NCI-H2029 (cell line): ENCODE results near the gene CBLC.
A peak's percentile ranks its signal among the peaks of the same experiment; 100 is the strongest.

Experiments
- DNase-seq: peaks from one replicate; lab custom pipeline; 2025; lab: John Stamatoyannopoulos, UW

The CBLC gene

GRCh38 chr19:44799627-44800346 lies 22.1 kb downstream of the CBLC start:
- DNase-seq: no peak

GRCh38 chr19:44800461-44800860 lies 22.8 kb downstream of the CBLC start:
- DNase-seq: peak; percentile 56

- DNase-seq: peak; percentile 71
Observed at GRCh38 chr19:44803442-44804428, 26.0 kb downstream of the CBLC start.

GRCh38 chr19:44806291-44806690 lies 28.6 kb downstream of the CBLC start:
- DNase-seq: no peak

- peak; percentile 96 for DNase-seq
Observed at GRCh38 chr19:44807162-44807561, 29.5 kb downstream of the CBLC start.

GRCh38 chr19:44807652-44808462 lies 30.2 kb downstream of the CBLC start:
- DNase-seq: no peak

- DNase-seq: peak; percentile 67
Observed at GRCh38 chr19:44808463-44809371, 31.0 kb downstream of the CBLC start, which contains the start of gene BCAM. TSS of gene BCAM (plus strand) at chr19:44809103. CDS start at chr19:44809125, 22 bp downstream.

GRCh38 chr19:44809577-44810233 lies 32.0 kb downstream of the CBLC start:
- no peak for DNase-seq

GRCh38 chr19:44810234-44811121 lies 32.8 kb downstream of the CBLC start:
- DNase-seq: no peak

- no peak for DNase-seq
Observed at GRCh38 chr19:44811122-44811419, 33.4 kb downstream of the CBLC start.

GRCh38 chr19:44812142-44812718 lies 34.5 kb downstream of the CBLC start:
- DNase-seq: no peak

- DNase-seq: no peak
Observed at GRCh38 chr19:44813070-44813840, 35.6 kb downstream of the CBLC start.

GRCh38 chr19:44813841-44814470 lies 36.3 kb downstream of the CBLC start:
- no peak for DNase-seq

- DNase-seq: no peak
Observed at GRCh38 chr19:44814517-44814916, 36.8 kb downstream of the CBLC start.

- no peak for DNase-seq
Observed at GRCh38 chr19:44816301-44816700, 38.6 kb downstream of the CBLC start.

GRCh38 chr19:44817725-44818465 lies 40.2 kb downstream of the CBLC start:
- no peak for DNase-seq

- DNase-seq: no peak
Observed at GRCh38 chr19:44818466-44819031, 40.9 kb downstream of the CBLC start.
